PC-9 (cell line): ENCODE data around the gene RSPRY1. TPM values are rescaled to one million over a fixed set of nuclear protein-coding genes. Genes with fewer than 3 reads are reported as not detected.
A peak's percentile ranks its signal among the peaks of the same experiment; 100 is the strongest.

Source experiments
- BruUV-seq: library from RNA; stranded (reverse); fragments of 400-500 nt; replicated peaks from 2 replicates; lab custom pipeline; 2021; lab: Mats Ljungman, UMichigan
- CTCF ChIA-PET: fragments of 300-600 bp; sonication (Branson Sonifier 250); formaldehyde crosslinking; loops from one replicate; lab custom pipeline; 2022; ENCODE audit warnings: antibody characterized with exemption; lab: Charles Lee
- POLR2A ChIA-PET: fragments of 300-600 bp; sonication (Branson Sonifier 250); formaldehyde crosslinking; loops from one replicate; lab custom pipeline; 2022; ENCODE audit warnings: antibody characterized with exemption; ENCODE audit not compliant: unreplicated experiment; lab: Charles Lee
- DNase-seq, 2 experiments: peaks; one replicate each; pipeline versions ENCODE4 v3.0.0 to v3.0.0-alpha.2; 2015 to 2022; ENCODE audit warnings: mixed read lengths in 1 of 2
- H2AFZ ChIP-seq: fragments of 200-600 bp; sonication (generic); 2 replicates; pipeline ENCODE4 v1.8.1; 2017; ENCODE audit warnings: antibody characterized with exemption
- H3F3A ChIP-seq: fragments of 200-600 bp; sonication (generic); 2 replicates; pipeline ENCODE4 v1.8.1; 2017; ENCODE audit warnings: antibody characterized with exemption, mild to moderate bottlenecking, low read depth; ENCODE audit not compliant: insufficient read depth
- H3K27ac ChIP-seq: fragments of 200-600 bp; sonication (generic); 2 replicates; pipeline ENCODE4 v1.6.1; 2016; ENCODE audit warnings: mixed run types
- H3K27me3 ChIP-seq: fragments of 200-600 bp; sonication (generic); 2 replicates; pipeline ENCODE4 v1.6.1; 2016; ENCODE audit warnings: low read depth, mixed run types; ENCODE audit not compliant: insufficient read depth
- H3K36me3 ChIP-seq: fragments of 200-600 bp; sonication (generic); 2 replicates; pipeline ENCODE4 v1.6.1; 2016; ENCODE audit warnings: low read depth, mixed run types
- H3K4me1 ChIP-seq: fragments of 200-600 bp; sonication (generic); replicated peaks from 2 replicates; pipeline ENCODE4 v1.6.1; 2016; ENCODE audit warnings: mixed run types; ENCODE audit not compliant: insufficient read depth
- H3K4me2 ChIP-seq: fragments of 200-600 bp; sonication (generic); 2 replicates; pipeline ENCODE4 v1.6.1; 2017; ENCODE audit warnings: mixed run types
- H3K4me3 ChIP-seq: fragments of 200-600 bp; sonication (generic); 2 replicates; pipeline ENCODE4 v1.6.1; 2016; ENCODE audit warnings: mixed run types
- H3K79me2 ChIP-seq: fragments of 200-600 bp; sonication (generic); 2 replicates; pipeline ENCODE4 v1.6.1; 2017; ENCODE audit warnings: low read depth, mixed run types
- H3K9me2 ChIP-seq: fragments of 200-600 bp; sonication (generic); 2 replicates; pipeline ENCODE4 v1.8.1; 2017; ENCODE audit warnings: mild to moderate bottlenecking; ENCODE audit not compliant: insufficient read depth
- H3K9me3 ChIP-seq: fragments of 200-600 bp; sonication (generic); 2 replicates; pipeline ENCODE4 v1.8.1; 2016; ENCODE audit warnings: low read depth; ENCODE audit not compliant: insufficient read depth
- H4K20me1 ChIP-seq: fragments of 200-600 bp; sonication (generic); 2 replicates; pipeline ENCODE4 v1.8.1; 2017; ENCODE audit not compliant: insufficient read depth
- CTCF ChIP-seq: fragments of 200-600 bp; sonication (generic); conservative IDR thresholded peaks from 2 replicates; pipeline ENCODE4 v1.6.1; 2017; ENCODE audit warnings: mixed run types, antibody characterized with exemption, mild to moderate bottlenecking, moderate library complexity
- EZH2 ChIP-seq: fragments of 200-600 bp; sonication (generic); IDR thresholded peaks from 2 replicates; pipeline ENCODE4 v1.8.0; 2017; ENCODE audit warnings: antibody characterized with exemption, low read depth
- intact Hi-C: fragments of 100-400 bp; cut with micrococcal nuclease; formaldehyde crosslinking; loops from one replicate; pipeline ENCODE4 v1.10.0; 2022; ENCODE audit not compliant: unreplicated experiment
- total RNA-seq: library from RNA; stranded (reverse); gene quantifications from 2 replicates; pipeline ENCODE4 v1.2.3, GENCODE V29; 2021

The RSPRY1 gene
- total RNA-seq, 1 experiment from 2014 or later = 26.3 TPM

- Histone ChIP-seq H4K20me1 (no peaks in the 10 kb centered on the region), H3K27me3 (no peaks in the 10 kb centered on the region), H3K79me2 (no peaks in the 10 kb centered on the region), H3K27ac (no peak overlapping the region), H2AFZ (no peak overlapping the region), H3K36me3 (no peaks in the 10 kb centered on the region), H3K4me1 (peaks cover 53% of the 10 kb centered on the region), H3F3A (peaks cover 57% of the 10 kb centered on the region), H3K9me3 (no peaks in the 10 kb centered on the region), H3K4me2 (peak overlapping the region; percentile 57), H3K4me3 (no peak overlapping the region), H3K9me2 (no peaks in the 10 kb centered on the region)
- peak; percentile 25 to 87 for DNase-seq
- no TSS peak for BruUV-seq
- intact Hi-C loops = no loop called here
- ChIA-PET CTCF (interaction anchor here (0.7 kb wide), 2 partner anchors 10 to 35 kb away, joined by 3 read pairs; partner anchors contain the start of gene ARL2BP), POLR2A (interaction anchor here (0.6 to 0.7 kb wide), 3 partner anchors 13 to 20 kb away, joined by 3 to 8 read pairs (median 3); no protein-coding TSS in a partner anchor)
- TF ChIP-seq EZH2 = no peak
- no peak for TF ChIP-seq CTCF
Measured at GRCh38 chr16:57279780-57280638, 93.9 kb downstream of the RSPRY1 start.

- CTCF ChIA-PET = no interaction called here
- H3K4me1 ChIP-seq = peaks cover 49% of the 10 kb centered on the region
- POLR2A ChIA-PET = no interaction called here
Measured at GRCh38 chr16:57281791-57282190, 95.7 kb downstream of the RSPRY1 start.

More at GRCh38 chr16:57281791-57282190, 95.7 kb downstream of the RSPRY1 start:
- DNase-seq = no peak
- Histone ChIP-seq H3K36me3 (no peaks in the 10 kb centered on the region), H3K9me2 (no peaks in the 10 kb centered on the region), H3K9me3 (no peaks in the 10 kb centered on the region), H3K4me3 (no peak overlapping the region), H3K27ac (no peak overlapping the region), H4K20me1 (no peaks in the 10 kb centered on the region), H2AFZ (no peak overlapping the region), H3K79me2 (no peaks in the 10 kb centered on the region), H3F3A (peaks cover 57% of the 10 kb centered on the region), H3K4me2 (no peak overlapping the region), H3K27me3 (no peaks in the 10 kb centered on the region)
- TF ChIP-seq EZH2 = no peak
- TF ChIP-seq CTCF = no peak
- intact Hi-C loops = no loop called here
- BruUV-seq = no TSS peak
